ENCODE results near the gene KDM5C. TPM values are rescaled to one million over a fixed set of nuclear protein-coding genes. Genes with fewer than 3 reads are reported as not detected.
A peak's percentile ranks its signal among the peaks of the same experiment; 100 is the strongest.

KDM5C gene
- polyA plus RNA-seq, result 10 to 100 TPM in 2 of 3 donors, 1 to 10 TPM in 1; 8.1 to 42.8 (median 21.1) TPM

DNA sequence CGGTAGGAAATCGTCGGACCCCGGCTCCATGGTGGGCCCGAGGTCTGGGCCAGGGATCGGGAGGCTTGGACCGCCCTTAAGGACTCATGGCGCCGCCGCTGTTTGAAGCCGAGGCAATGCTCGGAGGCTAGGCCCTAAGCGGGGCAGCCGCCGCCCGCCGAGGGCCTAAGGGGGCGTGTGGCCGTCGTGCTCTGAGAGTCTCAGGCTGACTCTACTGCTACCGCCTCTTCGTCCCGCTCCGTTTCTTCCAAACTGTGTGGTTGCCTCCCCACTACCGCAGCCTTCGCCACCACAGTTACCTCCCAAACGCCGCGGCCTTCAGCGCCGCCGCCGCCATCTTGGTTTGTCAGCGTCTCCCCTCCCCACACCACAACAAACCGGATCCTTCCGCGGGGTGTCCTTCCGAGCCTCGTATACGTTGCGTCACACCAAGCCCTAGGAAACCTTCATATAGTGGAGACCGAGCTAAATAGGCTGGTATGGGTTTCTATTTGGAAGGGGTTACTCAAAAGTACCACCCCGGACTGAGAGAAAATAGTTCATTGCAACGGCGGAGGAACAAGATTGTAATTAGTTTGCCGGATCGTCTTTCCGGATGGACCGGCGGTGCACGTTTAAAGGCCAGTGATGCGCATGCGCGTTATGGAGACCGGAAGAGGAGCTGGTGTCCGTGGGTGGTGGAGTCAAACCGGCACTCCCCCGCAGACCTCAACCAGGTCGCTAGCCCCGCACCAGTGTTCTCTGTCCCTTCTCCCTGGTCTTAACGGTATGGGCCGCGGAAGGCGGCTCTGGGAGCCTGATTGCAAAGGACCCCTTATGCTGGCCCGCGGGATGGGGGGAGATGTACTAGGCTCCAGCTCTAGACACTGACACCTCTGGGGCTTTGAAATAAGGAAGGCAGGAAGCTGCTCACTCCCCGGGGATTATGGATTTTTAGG is at the start of gene KDM5C:
Gene KDM5C (minus strand): TSS at position 348 of the 938 bp plus-strand sequence. CDS start 318 bp downstream, at position 30.
- Mint-ChIP-seq H3K36me3 (peaks cover 0 to 8% (median 0%) of the 10 kb centered on the region in 3 donors), H3K27me3 (ENCODE audit: low read depth in 3 of 3) (peaks cover 11 to 22% (median 12%) of the 10 kb centered on the region in 3 donors), H3K4me1 (peaks cover 54 to 61% of the 10 kb centered on the region in 2 donors), H3K9me3 (no peaks in the 10 kb centered on the region), H3K4me3 (peak within 1 kb of the TSS; percentile 96 to 99 (median 98)), H3K27ac (peak within 1 kb of the TSS; percentile 98 to 100 (median 99))
- peak; percentile 95 to 97 (median 97) for DNase-seq

DNA sequence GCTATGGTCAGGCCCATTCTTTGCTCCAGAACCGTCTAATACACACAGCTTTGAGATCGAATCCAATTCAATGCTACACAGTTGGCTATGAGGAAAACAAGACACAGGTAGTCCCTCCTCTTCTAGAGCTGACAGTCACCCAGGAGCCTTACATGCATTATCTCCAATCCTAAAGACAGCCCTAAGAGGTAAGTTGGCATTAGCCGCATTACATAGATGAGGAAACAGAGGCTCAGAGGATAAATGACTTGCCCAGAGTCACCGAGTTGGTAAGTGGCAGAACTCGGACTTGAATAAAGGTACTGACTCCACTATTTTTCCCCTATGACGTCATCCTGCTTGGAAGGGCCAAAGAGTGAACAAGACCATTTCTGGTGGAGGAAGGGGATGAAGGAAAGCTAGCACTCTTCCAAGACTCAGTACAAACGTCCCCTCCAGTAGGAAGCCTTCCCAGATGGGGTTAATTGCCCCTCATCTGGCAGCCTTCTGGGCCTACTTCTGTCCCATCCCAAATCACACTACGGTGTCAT is 47.9 kb upstream of the KDM5C start:
- no peak for DNase-seq
- no peaks in the 10 kb centered on the region for H3K36me3 Mint-ChIP-seq
- H3K4me3 Mint-ChIP-seq, result no peak overlapping the region
- H3K27ac Mint-ChIP-seq, result no peak overlapping the region
- H3K4me1 Mint-ChIP-seq, result no peaks in the 10 kb centered on the region
- no peaks in the 10 kb centered on the region for H3K9me3 Mint-ChIP-seq
- H3K27me3 Mint-ChIP-seq (ENCODE audit: low read depth in 3 of 3), result peaks cover 0 to 7% (median 0%) of the 10 kb centered on the region in 3 donors

DNA sequence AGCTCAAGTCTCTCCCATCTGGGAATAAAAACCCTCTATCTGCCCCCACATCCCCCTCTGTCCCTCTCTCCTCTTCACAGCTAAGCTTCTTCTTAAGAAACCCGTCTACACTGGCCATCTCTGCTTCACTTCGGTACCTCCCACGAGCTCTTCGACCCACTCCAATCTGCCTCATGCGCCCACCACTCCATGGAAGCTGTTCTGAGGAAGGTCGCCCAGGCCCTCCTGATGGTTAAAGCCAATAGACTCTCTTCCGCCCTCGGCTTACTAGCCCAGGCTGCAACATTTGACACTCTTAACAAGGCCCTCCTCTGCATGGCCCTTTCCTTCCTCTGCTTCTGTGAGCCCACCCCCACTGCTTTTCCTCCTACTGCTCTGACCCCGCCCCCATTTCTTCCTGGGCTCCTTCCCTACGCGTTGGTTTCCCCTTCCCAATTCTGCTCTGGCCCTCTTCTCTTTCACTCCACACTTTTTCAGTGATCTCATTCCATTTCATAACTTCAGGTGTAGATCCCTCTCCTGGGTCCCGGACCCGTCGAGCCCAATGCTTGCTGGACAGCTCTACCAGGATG is 44.6 kb upstream of the KDM5C start:
- no peak overlapping the region for H3K4me3 Mint-ChIP-seq
- H3K27me3 Mint-ChIP-seq (ENCODE audit: low read depth in 3 of 3), result peaks cover 0 to 5% (median 2%) of the 10 kb centered on the region in 3 donors
- H3K4me1 Mint-ChIP-seq, result no peaks in the 10 kb centered on the region
- no peak for DNase-seq
- no peaks in the 10 kb centered on the region for H3K9me3 Mint-ChIP-seq
- H3K27ac Mint-ChIP-seq, result no peak overlapping the region
- H3K36me3 Mint-ChIP-seq, result no peaks in the 10 kb centered on the region

DNA sequence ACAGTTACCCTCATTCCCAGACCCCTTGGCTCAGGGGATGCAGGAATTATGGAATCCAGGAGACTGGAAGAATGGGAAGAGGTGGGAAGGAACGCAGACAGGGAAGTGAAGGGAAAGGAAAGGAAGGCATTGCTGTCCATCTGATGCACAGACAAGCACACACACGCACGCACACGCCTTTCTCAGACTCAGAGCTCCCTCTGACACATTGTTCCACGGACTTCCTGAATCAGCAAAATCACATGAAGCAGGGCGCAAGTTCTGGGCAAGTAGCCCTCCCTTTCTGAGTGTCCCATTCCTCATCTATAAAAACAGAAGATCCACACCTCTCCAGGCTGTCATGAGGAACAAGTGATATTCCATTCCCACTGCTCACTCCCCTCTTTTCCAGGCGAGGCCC is 43.2 kb upstream of the KDM5C start:
- Mint-ChIP-seq H3K9me3 (no peaks in the 10 kb centered on the region), H3K27me3 (ENCODE audit: low read depth in 3 of 3) (peaks cover 0 to 5% (median 0%) of the 10 kb centered on the region in 3 donors), H3K4me1 (peaks cover 11 to 14% of the 10 kb centered on the region in 2 donors), H3K27ac (no peak overlapping the region), H3K4me3 (no peak overlapping the region), H3K36me3 (no peaks in the 10 kb centered on the region)
- no peak for DNase-seq

DNA sequence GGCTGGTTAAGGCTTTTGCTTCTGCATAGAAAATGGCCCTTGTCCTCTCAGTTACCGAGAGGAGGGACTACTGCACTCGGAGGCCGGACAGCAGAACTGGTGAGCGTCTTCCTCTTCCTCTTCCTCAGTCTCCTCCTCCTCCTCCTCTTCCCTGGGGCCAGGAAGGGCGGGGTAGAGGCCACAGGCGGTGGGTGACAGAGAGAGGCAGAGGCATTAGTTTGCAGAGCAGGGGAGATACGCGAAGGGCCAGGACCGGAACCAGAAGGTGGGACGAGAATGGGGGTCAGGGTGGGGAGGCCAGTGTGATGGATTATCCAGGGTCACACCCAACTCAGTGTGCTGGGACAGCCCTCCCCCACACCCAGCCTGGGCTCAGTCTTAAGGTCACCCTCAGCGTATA is 41.9 kb upstream of the KDM5C start:
- peaks cover 2 to 8% (median 4%) of the 10 kb centered on the region in 3 donors for H3K27me3 Mint-ChIP-seq (ENCODE audit: low read depth in 3 of 3)
- H3K9me3 Mint-ChIP-seq, result no peaks in the 10 kb centered on the region
- no peak overlapping the region for H3K27ac Mint-ChIP-seq
- no peaks in the 10 kb centered on the region for H3K36me3 Mint-ChIP-seq
- peaks cover 24% of the 10 kb centered on the region in 2 donors for H3K4me1 Mint-ChIP-seq
- DNase-seq, result no peak
- no peak overlapping the region for H3K4me3 Mint-ChIP-seq

DNA sequence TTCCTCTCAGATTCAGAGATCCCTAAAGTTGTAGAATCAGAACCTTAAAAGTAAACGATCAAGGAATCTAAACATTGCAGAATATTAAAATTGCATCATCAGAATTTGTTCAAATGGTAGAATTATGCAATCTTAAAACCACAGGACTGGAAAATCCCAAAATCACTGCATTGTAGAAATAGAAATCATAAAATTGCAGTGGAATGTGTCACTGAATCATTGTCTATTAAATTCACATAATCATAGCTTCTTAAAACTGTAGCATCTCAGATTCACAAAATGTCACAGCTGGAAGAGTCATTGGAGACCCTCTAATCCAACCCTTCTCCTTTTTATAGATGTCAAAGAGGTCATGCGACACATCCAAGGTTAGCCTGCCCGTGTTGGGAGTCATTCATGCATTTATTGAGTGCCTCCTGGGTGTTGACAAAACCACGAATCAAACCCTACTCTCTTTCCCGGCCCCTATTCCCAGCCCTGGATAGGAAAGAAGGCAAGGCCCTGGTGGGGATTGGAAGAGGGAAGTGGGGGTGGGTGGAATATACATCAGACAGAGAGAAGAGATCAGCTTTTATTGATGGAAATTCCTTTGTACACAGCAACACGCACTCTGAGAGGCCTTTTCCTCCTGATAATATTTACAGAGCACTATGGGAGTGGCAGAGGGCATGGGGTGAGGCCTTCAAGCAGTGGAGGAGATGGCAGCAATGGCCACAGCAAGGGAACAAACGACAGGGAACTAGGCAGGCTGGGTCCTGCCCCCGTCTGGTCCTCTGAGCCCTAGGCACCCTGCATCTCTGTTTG is 41.0 kb upstream of the KDM5C start:
- Mint-ChIP-seq H3K27ac (no peak overlapping the region), H3K36me3 (no peaks in the 10 kb centered on the region), H3K4me3 (no peak overlapping the region), H3K27me3 (ENCODE audit: low read depth in 3 of 3) (peaks cover 2 to 8% (median 5%) of the 10 kb centered on the region in 3 donors), H3K9me3 (no peaks in the 10 kb centered on the region), H3K4me1 (peaks cover 31% of the 10 kb centered on the region in 2 donors)
- no peak for DNase-seq

DNA sequence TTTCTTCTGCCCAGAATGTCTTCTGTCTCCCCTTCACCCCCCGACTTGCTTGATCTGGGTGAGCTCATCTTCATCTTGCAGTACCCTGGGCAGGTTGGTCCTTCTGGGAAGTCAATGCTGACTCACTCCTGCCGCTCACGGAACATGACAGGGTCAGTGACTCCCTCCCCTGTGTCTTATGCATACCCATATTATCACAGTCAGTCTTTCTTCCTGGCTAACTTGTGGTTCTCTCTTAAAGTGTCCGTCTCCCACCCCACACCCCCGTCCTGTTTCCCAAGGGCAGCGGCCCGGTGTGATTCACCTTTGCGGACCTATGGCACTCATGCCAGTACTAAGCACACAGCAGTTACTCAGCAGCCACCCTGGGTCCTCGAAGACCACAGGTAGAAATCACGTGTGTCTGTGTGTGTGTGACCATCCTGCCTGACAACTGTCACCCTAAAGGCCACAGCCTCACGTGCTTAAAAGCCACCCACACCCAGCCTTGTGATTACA is 38.6 kb upstream of the KDM5C start:
- Mint-ChIP-seq H3K4me1 (peaks cover 31% of the 10 kb centered on the region in 2 donors), H3K27ac (no peak overlapping the region), H3K4me3 (peak overlapping the region in 1 of 5 donors; percentile 30), H3K9me3 (no peaks in the 10 kb centered on the region), H3K27me3 (ENCODE audit: low read depth in 3 of 3) (peaks cover 2 to 10% (median 5%) of the 10 kb centered on the region in 3 donors), H3K36me3 (no peaks in the 10 kb centered on the region)
- peak in 1 of 3 donors; percentile 14 for DNase-seq

DNA sequence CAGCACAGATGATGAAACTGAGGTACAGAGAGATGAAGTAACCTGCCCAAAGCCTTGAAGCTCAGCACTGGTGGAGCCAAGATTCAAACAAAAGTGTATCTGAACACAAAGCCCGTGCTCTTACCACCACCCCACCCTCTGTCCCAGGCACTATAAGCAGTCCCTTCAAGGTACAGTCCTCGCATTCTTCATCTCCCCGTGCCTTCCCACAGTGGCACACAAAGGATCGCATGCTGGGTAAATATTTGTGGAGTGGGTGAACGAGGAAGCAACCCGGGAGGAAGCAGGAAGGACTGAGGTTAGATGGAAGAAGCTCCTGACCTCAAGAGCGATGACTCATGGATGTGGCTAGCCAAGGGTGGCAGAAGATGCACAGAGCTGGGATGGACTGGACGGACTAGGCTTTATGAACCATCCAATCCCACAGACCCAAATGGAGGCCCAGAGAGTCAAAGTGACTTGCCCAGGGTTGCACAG is 37.9 kb upstream of the KDM5C start:
- peak in 1 of 3 donors; percentile 13 for DNase-seq
- Mint-ChIP-seq H3K4me3 (peak overlapping the region in 4 of 5 donors; percentile 9 to 53 (median 33)), H3K27me3 (ENCODE audit: low read depth in 3 of 3) (peaks cover 2 to 10% (median 5%) of the 10 kb centered on the region in 3 donors), H3K9me3 (no peaks in the 10 kb centered on the region), H3K4me1 (peaks cover 31% of the 10 kb centered on the region in 2 donors), H3K27ac (no peak overlapping the region), H3K36me3 (no peaks in the 10 kb centered on the region)

DNA sequence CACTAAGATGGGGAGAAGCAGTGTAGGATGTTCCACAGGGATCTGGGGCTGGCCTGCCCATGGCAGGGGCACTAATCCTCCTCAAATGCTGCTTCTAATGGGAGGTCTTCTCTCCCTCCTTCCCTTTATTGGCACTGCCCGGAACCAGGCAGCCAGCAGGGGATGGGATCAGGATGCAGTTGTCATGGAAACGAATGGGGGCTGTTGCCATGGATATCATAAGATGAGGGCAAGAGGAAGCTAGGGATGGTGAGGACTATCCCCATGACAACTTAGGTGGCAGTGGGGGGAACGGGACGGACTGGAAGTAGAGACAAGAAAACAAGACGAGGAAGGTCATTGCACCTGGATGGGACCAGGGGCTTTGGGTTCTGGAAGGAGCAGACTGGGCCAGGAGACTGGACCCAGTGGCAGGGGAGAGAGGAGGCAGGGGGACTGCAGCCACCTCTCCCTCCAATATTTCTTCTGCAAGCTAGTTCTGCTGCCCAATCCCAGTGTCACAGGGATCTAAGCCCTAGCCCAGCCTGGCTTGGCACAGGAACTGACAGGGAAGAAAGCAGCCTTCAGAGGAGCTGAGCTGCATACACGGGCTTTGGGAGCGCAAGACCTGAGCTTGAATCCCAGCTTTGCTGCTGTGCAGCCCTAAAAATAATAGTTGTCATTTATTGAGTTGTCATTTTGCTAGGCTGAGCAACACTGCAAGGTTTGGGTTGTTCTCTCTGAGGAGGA is 37.3 kb upstream of the KDM5C start:
- peaks cover 2 to 12% (median 5%) of the 10 kb centered on the region in 3 donors for H3K27me3 Mint-ChIP-seq (ENCODE audit: low read depth in 3 of 3)
- peak overlapping the region in 4 of 5 donors; percentile 30 to 53 (median 39) for H3K4me3 Mint-ChIP-seq
- no peaks in the 10 kb centered on the region for H3K9me3 Mint-ChIP-seq
- no peaks in the 10 kb centered on the region for H3K36me3 Mint-ChIP-seq
- no peak for DNase-seq
- no peak overlapping the region for H3K27ac Mint-ChIP-seq
- peaks cover 31% of the 10 kb centered on the region in 2 donors for H3K4me1 Mint-ChIP-seq

DNA sequence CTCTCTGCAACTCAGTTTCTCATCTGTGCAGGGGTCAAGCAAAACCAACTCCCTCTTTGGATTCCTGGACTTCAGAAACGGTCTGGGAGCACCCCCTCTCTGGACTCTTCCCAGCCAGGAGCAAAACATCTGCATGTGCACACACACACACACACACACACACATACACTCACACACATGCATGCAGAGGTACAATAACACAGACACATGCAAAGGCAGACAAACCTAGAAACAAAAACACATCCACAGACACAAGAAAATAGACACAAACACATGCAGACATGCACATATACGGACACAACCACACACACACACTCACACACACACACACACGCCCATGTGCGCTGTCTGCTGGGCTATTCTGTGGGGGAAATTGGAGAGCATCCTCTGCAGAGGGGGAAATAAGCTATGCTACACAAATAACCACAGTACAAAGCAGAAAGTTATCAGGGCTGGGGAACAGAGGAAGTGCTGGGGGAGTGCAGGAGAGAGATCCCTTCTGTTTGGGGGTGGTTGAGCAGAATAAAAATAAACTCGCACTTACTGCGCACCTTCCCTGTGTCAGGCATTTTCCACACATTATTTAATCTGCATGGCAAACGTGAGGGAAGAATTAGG is 36.5 kb upstream of the KDM5C start:
- Mint-ChIP-seq H3K4me3 (no peak overlapping the region), H3K9me3 (no peaks in the 10 kb centered on the region), H3K27me3 (ENCODE audit: low read depth in 3 of 3) (peaks cover 2 to 13% (median 5%) of the 10 kb centered on the region in 3 donors), H3K4me1 (peaks cover 31% of the 10 kb centered on the region in 2 donors), H3K27ac (peak overlapping the region in 1 of 6 donors; percentile 8), H3K36me3 (no peaks in the 10 kb centered on the region)
- DNase-seq, result no peak

DNA sequence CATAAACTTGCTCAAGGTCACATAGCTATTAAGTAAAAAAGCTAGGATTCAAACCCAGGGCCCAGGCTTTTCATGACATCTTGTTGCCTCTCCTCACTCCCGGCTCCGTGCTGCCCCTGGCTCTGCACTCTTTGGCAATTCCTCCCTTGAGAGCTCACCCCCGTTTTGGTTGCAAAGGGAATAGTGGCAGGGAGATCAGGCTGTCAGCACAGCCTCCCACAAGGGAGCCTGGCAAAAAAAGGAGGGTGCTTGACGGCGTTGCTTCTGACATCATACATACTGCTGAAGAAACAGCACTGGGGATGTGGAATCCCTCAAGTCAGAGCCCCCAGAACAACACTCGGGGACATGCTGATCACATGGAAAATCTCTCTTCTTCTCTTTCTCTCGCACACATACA is 35.8 kb upstream of the KDM5C start:
- no peak overlapping the region for H3K4me3 Mint-ChIP-seq
- no peak for DNase-seq
- H3K9me3 Mint-ChIP-seq, result no peaks in the 10 kb centered on the region
- no peaks in the 10 kb centered on the region for H3K36me3 Mint-ChIP-seq
- peaks cover 2 to 13% (median 5%) of the 10 kb centered on the region in 3 donors for H3K27me3 Mint-ChIP-seq (ENCODE audit: low read depth in 3 of 3)
- H3K4me1 Mint-ChIP-seq, result peaks cover 31% of the 10 kb centered on the region in 2 donors
- H3K27ac Mint-ChIP-seq, result no peak overlapping the region

DNA sequence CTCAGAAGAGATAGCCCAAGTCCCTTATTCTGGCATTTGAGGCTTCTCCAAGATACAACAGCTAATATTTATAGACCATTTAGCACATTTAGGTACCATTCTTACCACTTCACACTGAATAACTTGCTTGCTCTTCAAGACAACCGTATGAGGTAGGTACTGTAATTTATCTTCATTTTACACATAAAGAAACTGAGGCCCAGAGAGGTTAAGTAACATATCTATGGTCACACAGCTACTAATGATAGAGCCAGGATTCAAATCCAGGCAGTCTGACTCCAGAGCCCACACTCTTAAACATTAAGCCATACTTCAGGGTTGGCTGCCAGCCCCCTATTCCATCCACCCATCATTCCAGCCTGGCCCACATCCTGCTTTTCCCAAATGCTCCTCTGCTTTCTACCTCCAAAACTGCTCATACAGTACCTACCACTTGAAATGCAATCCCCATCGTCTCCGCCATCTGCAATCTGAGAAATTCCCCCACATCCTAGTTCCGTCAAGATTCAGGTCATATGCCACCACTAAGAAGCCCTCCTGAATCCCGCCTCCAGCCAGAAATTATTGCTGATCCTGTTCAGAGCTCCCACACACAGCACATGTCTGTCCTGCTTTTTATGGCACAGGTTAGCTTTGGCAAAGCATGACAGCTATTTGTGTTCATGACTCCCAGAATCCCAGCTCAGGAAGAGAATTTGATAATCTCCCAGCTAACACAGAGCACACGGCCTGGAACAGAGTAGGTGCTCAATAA is 32.8 kb upstream of the KDM5C start:
- peaks cover 14 to 17% of the 10 kb centered on the region in 2 donors for H3K4me1 Mint-ChIP-seq
- no peak overlapping the region for H3K27ac Mint-ChIP-seq
- H3K27me3 Mint-ChIP-seq (ENCODE audit: low read depth in 3 of 3), result peaks cover 0 to 12% (median 7%) of the 10 kb centered on the region in 3 donors
- DNase-seq, result no peak
- H3K4me3 Mint-ChIP-seq, result no peak overlapping the region
- no peaks in the 10 kb centered on the region for H3K36me3 Mint-ChIP-seq
- H3K9me3 Mint-ChIP-seq, result no peaks in the 10 kb centered on the region

Measured in immature natural killer cell (primary cell).